ENCODE data around the gene MYOM1.

- no peak for TF ChIP-seq POLR2A (IDR thresholded peaks at IDR 0.05)
- TF ChIP-seq, protein P1, sequence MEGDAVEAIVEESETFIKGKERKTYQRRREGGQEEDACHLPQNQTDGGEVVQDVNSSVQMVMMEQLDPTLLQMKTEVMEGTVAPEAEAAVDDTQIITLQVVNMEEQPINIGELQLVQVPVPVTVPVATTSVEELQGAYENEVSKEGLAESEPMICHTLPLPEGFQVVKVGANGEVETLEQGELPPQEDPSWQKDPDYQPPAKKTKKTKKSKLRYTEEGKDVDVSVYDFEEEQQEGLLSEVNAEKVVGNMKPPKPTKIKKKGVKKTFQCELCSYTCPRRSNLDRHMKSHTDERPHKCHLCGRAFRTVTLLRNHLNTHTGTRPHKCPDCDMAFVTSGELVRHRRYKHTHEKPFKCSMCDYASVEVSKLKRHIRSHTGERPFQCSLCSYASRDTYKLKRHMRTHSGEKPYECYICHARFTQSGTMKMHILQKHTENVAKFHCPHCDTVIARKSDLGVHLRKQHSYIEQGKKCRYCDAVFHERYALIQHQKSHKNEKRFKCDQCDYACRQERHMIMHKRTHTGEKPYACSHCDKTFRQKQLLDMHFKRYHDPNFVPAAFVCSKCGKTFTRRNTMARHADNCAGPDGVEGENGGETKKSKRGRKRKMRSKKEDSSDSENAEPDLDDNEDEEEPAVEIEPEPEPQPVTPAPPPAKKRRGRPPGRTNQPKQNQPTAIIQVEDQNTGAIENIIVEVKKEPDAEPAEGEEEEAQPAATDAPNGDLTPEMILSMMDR (IDR thresholded peaks at IDR 0.05), result no peak
Measured at GRCh38 chr18:3233004-3233403, 13.2 kb upstream of the MYOM1 start.

All from Peyer's patch (tissue), 4 donors.